Duodenal mucosa (tissue), 2 donors: ENCODE results near the gene IQGAP3.
"Not testable (repeated sequence)": the region's sequence is repeated elsewhere in the genome, so short reads cannot be mapped to it uniquely, and the experiment has no call there.

ENCODE experiments used
- H3K27ac ChIP-seq: one replicate; pipeline ENCODE4 v1.7.0; 2013; ENCODE audit warnings: low read depth, low read length
- H3K27me3 ChIP-seq, 2 donors: one replicate each; pipeline ENCODE4 v1.7.0; 2013; ENCODE audit warnings: low read length in 2 of 2, control low read depth in 1 of 2; ENCODE audit not compliant: insufficient read depth in 2 of 2, control insufficient read depth in 1 of 2
- H3K36me3 ChIP-seq, 2 donors: one replicate each; pipeline ENCODE4 v1.7.0; 2013; ENCODE audit warnings: low read length in 2 of 2, control low read depth in 1 of 2; ENCODE audit not compliant: insufficient read depth in 2 of 2, control insufficient read depth in 1 of 2
- H3K4me1 ChIP-seq, 2 donors: one replicate each; pipeline ENCODE4 v1.7.0; 2013; ENCODE audit warnings: low read length in 2 of 2, control low read depth in 1 of 2; ENCODE audit not compliant: insufficient read depth in 2 of 2, control insufficient read depth in 1 of 2
- H3K4me3 ChIP-seq, 2 donors: one replicate each; pipeline ENCODE4 v1.7.0; 2013; ENCODE audit warnings: low read length in 2 of 2, low read depth in 1 of 2
- H3K9ac ChIP-seq, 2 donors: one replicate each; pipeline ENCODE4 v1.7.0; 2013; ENCODE audit warnings: low read length in 2 of 2, low read depth in 1 of 2
- H3K9me3 ChIP-seq, 2 donors: one replicate each; pipeline ENCODE4 v1.7.0; 2013; ENCODE audit warnings: low read length in 2 of 2, control low read depth in 1 of 2; ENCODE audit not compliant: control insufficient read depth in 1 of 2

The IQGAP3 gene, protein sequence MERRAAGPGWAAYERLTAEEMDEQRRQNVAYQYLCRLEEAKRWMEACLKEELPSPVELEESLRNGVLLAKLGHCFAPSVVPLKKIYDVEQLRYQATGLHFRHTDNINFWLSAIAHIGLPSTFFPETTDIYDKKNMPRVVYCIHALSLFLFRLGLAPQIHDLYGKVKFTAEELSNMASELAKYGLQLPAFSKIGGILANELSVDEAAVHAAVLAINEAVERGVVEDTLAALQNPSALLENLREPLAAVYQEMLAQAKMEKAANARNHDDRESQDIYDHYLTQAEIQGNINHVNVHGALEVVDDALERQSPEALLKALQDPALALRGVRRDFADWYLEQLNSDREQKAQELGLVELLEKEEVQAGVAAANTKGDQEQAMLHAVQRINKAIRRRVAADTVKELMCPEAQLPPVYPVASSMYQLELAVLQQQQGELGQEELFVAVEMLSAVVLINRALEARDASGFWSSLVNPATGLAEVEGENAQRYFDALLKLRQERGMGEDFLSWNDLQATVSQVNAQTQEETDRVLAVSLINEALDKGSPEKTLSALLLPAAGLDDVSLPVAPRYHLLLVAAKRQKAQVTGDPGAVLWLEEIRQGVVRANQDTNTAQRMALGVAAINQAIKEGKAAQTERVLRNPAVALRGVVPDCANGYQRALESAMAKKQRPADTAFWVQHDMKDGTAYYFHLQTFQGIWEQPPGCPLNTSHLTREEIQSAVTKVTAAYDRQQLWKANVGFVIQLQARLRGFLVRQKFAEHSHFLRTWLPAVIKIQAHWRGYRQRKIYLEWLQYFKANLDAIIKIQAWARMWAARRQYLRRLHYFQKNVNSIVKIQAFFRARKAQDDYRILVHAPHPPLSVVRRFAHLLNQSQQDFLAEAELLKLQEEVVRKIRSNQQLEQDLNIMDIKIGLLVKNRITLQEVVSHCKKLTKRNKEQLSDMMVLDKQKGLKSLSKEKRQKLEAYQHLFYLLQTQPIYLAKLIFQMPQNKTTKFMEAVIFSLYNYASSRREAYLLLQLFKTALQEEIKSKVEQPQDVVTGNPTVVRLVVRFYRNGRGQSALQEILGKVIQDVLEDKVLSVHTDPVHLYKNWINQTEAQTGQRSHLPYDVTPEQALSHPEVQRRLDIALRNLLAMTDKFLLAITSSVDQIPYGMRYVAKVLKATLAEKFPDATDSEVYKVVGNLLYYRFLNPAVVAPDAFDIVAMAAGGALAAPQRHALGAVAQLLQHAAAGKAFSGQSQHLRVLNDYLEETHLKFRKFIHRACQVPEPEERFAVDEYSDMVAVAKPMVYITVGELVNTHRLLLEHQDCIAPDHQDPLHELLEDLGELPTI (N-terminal part only)

DNA sequence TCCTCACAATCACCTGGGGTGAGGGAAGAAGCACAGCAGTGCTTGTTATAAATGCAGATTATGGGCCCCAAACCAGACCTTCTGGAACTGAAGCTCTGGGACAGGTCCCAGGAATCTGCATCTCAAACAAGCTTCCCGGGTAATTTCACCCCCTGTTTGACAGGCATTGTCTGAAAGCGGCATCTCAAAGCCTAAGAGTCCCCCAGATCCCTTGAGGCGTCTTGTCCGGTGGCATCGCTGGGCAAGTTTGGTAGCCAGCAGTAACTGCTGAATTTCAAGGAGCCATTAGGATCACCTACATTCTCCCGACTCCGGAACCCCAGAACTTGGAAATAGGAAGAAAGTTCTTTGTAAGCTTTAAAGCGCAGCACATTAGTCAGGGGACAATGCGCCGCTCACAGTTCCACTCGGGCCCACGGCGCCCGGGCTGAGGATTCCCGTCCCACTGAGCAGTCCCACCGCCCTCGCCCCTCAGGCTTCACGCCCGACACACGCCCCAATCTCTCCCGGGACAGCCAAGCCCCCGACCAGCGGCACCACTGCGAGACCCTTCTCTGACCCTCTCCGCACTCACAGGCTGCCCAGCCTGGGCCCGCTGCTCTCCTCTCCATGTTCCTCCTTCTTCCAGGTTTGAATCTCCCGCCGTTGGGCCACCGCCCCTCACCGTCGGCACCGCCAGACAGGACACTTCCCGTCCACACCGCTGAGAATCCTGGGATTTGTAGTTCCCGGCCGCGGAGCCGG lies at the start of gene IQGAP3:
Gene IQGAP3, minus strand, starts transcription at position 647 of the 744 bp plus-strand sequence. Its CDS starts 36 bp downstream, at position 611.
- H3K27me3 ChIP-seq = no peaks in the 10 kb centered on the region
- H3K4me3 ChIP-seq = peak within 1 kb of the TSS; percentile 75 to 79
- no peaks in the 10 kb centered on the region for H3K36me3 ChIP-seq
- H3K9ac ChIP-seq = peak within 1 kb of the TSS; percentile 58 to 78
- H3K4me1 ChIP-seq = peaks cover 12 to 13% of the 10 kb centered on the region in 2 donors
- peak within 1 kb of the TSS; percentile 79 for H3K27ac ChIP-seq
- H3K9me3 ChIP-seq = no peaks in the 10 kb centered on the region

DNA sequence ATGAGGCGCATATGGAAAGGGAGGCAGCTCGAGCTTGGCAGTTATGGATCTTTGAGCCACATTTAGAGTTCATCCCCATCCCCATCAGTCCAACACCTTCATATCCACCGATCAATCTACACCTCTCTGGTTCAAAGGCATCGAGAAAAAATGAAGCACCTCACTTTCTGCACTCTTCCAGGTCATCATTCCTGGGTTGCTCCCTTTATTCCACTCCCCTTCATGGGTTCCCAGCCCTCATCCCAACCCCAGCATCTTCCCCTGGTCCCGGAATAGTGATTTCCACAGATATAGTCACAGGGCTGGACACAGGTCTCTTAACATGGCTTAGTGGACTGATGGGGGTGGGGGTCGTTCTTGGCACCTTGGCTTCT lies 47.2 kb upstream of the IQGAP3 start:
- Histone ChIP-seq H3K36me3 (no peaks in the 10 kb centered on the region), H3K27ac (no peak overlapping the region), H3K27me3 (peaks cover 26 to 31% of the 10 kb centered on the region in 2 donors), H3K4me1 (peaks cover 17 to 19% of the 10 kb centered on the region in 2 donors), H3K9ac (no peak overlapping the region), H3K4me3 (no peak overlapping the region), H3K9me3 (no peaks in the 10 kb centered on the region)

DNA sequence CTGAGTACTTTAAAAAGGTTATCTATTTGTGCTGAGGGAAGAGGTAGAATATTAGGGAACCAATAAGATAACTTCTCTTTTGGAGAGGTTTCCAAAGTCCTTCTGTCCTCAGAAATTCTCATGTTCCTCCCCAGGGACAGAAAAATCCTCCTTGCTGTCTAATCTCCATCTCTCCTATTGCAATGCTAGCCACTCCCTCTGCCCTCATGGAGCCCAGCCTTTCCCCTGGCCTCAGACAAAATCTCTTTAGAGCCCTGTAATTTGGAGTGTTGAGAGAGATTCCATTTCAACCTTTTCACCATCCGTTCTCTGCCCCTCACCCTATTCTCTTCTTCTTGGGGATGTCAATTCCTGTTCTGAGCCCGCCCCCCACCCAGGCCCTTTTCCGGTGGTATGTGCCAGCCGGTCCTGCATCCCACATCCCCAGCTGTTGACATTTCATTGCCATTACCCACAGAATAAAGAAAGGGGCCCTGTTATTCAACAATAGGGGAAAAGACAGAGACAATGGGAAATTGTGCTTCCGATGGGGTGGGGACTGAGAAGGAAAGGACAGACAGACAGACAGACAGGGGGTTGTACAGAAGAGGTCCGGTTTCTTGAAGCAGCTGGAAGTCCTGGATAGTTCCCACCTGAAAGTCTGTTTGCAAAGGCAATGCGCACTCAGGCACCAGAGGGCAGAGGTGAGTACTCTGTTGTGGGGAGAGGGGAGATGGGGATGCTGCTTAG lies 46.7 kb upstream of the IQGAP3 start, which contains the start of gene HAPLN2:
Gene HAPLN2, plus strand, starts transcription at position 563 of the 729 bp plus-strand sequence. CDS start 4,076 bp downstream, outside the sequence.
- Histone ChIP-seq H3K27me3 (peaks cover 22 to 25% of the 10 kb centered on the region in 2 donors), H3K9ac (no peak within 1 kb of the TSS), H3K27ac (no peak within 1 kb of the TSS), H3K4me3 (no peak within 1 kb of the TSS), H3K9me3 (no peaks in the 10 kb centered on the region), H3K4me1 (peaks cover 11 to 19% of the 10 kb centered on the region in 2 donors), H3K36me3 (no peaks in the 10 kb centered on the region)

DNA sequence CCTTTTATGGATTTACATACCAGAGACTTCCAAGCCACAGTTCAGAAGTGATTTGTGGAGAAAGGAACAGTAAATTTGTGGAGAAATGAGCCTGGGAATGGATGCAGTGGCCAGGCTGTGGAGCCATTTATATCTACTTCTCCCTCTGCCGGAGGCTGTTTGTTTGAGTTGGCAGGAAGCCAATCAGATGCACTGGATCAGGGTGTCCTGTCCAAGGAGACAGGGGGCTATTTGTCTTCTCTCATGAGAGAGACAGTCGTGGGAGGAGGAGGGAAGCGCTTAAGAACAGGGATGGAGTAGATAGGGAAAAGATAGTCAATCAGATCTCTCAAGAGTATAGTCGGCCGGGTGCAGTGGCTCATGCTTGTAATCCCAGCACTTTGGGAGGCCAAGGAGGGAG lies 44.1 kb upstream of the IQGAP3 start:
- Histone ChIP-seq H3K27me3 (peaks cover 12 to 16% of the 10 kb centered on the region in 2 donors), H3K9ac (no peak overlapping the region), H3K4me1 (peaks cover 12 to 15% of the 10 kb centered on the region in 2 donors), H3K9me3 (no peaks in the 10 kb centered on the region), H3K36me3 (no peaks in the 10 kb centered on the region), H3K27ac (no peak overlapping the region), H3K4me3 (no peak overlapping the region)

DNA sequence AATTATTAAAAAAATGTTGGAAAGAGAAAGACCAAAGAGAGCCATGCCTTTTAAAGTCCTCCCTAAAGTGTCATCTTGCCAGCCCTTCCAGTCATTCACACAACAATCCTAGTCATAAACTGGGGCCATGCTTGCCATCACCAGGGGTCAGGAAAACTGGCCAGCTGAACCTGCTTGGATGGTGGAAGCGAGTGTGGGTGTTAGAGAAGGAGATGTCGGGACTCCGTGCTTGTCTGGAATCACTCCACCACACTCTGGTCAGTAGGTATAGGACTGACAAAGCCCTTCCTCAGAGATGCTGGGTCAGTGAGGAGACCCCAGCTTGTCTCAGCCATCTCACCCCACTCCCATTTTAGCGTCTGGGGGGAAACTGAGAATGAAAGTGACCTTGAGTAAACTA lies 43.6 kb upstream of the IQGAP3 start:
- H3K9ac ChIP-seq = no peak overlapping the region
- no peak overlapping the region for H3K4me3 ChIP-seq
- no peaks in the 10 kb centered on the region for H3K9me3 ChIP-seq
- no peak overlapping the region for H3K27ac ChIP-seq
- H3K27me3 ChIP-seq = peaks cover 12 to 16% of the 10 kb centered on the region in 2 donors
- no peaks in the 10 kb centered on the region for H3K36me3 ChIP-seq
- peaks cover 12 to 15% of the 10 kb centered on the region in 2 donors for H3K4me1 ChIP-seq

DNA sequence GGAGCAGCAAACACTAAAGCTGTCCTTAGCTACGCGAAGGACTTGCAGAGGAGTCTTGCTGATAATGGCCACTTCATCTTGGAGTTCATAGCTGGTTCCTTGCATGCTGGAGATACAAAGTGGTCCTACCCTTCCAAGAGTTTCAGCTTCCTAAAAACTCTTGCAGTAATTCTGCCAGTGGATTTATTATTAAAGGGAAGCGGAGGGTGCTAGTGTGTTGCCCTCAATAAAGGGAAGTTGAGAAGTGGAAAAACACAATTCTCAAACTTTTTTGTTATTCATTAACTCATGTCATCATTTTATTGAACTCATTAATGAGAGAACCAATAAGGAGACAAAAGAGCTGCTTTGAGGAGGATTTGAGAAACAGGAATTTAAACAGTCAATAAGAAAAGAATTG lies 40.3 kb upstream of the IQGAP3 start:
- Histone ChIP-seq H3K4me1 (peaks cover 15 to 17% of the 10 kb centered on the region in 2 donors), H3K4me3 (no peak overlapping the region), H3K9ac (peak overlapping the region in 1 of 2 donors; percentile 1), H3K9me3 (no peaks in the 10 kb centered on the region), H3K27me3 (no peaks in the 10 kb centered on the region), H3K27ac (no peak overlapping the region), H3K36me3 (no peaks in the 10 kb centered on the region)

DNA sequence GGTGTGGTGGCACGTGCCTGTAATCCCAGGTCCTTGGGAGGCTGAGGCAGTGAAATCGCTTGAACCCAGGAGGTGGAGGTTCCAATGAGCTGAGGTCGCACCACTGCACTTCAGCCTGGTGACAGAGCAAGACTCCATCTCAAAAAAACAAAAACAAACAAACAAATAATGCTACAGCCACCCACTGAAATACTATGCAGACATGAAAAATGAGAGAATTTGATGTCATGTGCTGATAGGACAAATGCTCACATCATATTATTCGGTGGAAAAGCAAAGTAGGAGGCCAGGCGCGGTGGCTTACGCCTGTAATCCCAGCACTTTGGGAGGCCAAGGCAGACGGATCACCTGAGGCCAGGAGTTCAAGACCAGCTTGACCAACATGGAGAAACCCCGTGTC lies 37.7 kb upstream of the IQGAP3 start:
- not testable (repeated sequence) for H3K27ac ChIP-seq, H3K4me3 ChIP-seq, H3K36me3 ChIP-seq, H3K27me3 ChIP-seq, H3K9ac ChIP-seq, H3K9me3 ChIP-seq
- H3K4me1 ChIP-seq = peaks cover 5 to 10% of the 10 kb centered on the region in 2 donors

DNA sequence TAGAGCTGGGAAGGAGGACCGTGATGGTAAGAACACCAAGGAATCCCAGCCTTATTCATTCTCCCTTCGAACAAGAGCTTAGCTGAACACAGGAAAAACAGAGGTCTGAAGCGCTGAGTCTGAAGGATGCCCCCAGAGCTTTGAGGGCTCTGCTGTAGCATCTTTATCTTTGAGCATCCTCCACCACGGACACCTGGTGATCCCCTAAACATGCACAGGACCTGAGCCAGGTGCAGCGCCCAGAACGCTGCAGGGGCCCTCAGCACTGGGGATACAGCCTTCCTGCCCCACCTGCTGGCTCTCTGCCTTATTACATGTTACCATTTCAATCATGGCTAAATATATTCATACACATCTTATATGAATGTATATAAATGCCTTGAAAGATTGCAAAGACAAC lies 36.6 kb upstream of the IQGAP3 start:
- H3K27me3 ChIP-seq = no peaks in the 10 kb centered on the region
- no peak overlapping the region for H3K9ac ChIP-seq
- no peaks in the 10 kb centered on the region for H3K9me3 ChIP-seq
- H3K4me1 ChIP-seq = peaks cover 5 to 10% of the 10 kb centered on the region in 2 donors
- H3K36me3 ChIP-seq = no peaks in the 10 kb centered on the region
- no peak overlapping the region for H3K27ac ChIP-seq
- no peak overlapping the region for H3K4me3 ChIP-seq
